Stimulated activated CD4-positive, alpha-beta T cell treated with anti-CD3 and anti-CD28 coated beads, Interleukin-1b, Interleukin-23, amount 100 ng/mL, for 4 hours (primary cell): Measurements from ENCODE around the gene MCC.

Experiments
- DNase-seq, 2 donors: peaks; one replicate each; pipeline ENCODE4 v3.0.0-alpha.2; 2020; ENCODE audit warnings: low read depth in 2 of 2

The MCC gene

GRCh38 chr5:113058706-113059226 lies 429.5 kb downstream of the MCC start:
- no peak for DNase-seq

GRCh38 chr5:113058269-113058668 lies 430.0 kb downstream of the MCC start:
- no peak for DNase-seq

- DNase-seq, result no peak
Measured at GRCh38 chr5:113057557-113057984, 430.7 kb downstream of the MCC start.

- DNase-seq, result no peak
Measured at GRCh38 chr5:113056988-113057387, 431.3 kb downstream of the MCC start.

- DNase-seq, result no peak
Measured at GRCh38 chr5:113054899-113055298, 433.4 kb downstream of the MCC start.

GRCh38 chr5:113053511-113053995 lies 434.7 kb downstream of the MCC start:
- no peak for DNase-seq

GRCh38 chr5:113052041-113052795 lies 436.0 kb downstream of the MCC start:
- DNase-seq, result no peak

GRCh38 chr5:113050721-113051382 lies 437.4 kb downstream of the MCC start:
- DNase-seq, result no peak

GRCh38 chr5:113048931-113049330 lies 439.3 kb downstream of the MCC start:
- DNase-seq, result no peak

- DNase-seq, result no peak
Measured at GRCh38 chr5:113047733-113048652, 440.3 kb downstream of the MCC start.

- DNase-seq, result no peak
Measured at GRCh38 chr5:113047234-113047633, 441.0 kb downstream of the MCC start.

- no peak for DNase-seq
Measured at GRCh38 chr5:113044776-113045465, 443.3 kb downstream of the MCC start.

GRCh38 chr5:113043491-113043931 lies 444.7 kb downstream of the MCC start:
- peak in 1 of 2 donors; percentile 6 for DNase-seq

- no peak for DNase-seq
Measured at GRCh38 chr5:113042491-113043243, 445.6 kb downstream of the MCC start.

GRCh38 chr5:113040672-113041260 lies 447.5 kb downstream of the MCC start:
- no peak for DNase-seq

GRCh38 chr5:113039934-113040285 lies 448.3 kb downstream of the MCC start:
- DNase-seq, result no peak

GRCh38 chr5:113039229-113039933 lies 448.9 kb downstream of the MCC start:
- DNase-seq, result no peak

- no peak for DNase-seq
Measured at GRCh38 chr5:113038714-113039113, 449.5 kb downstream of the MCC start.

GRCh38 chr5:113038136-113038535 lies 450.1 kb downstream of the MCC start:
- no peak for DNase-seq
